HK-2 (cell line): ENCODE results near the gene CREG2.
"Not testable (repeated sequence)": the region's sequence is repeated elsewhere in the genome, so short reads cannot be mapped to it uniquely, and the experiment has no call there.

Experiments
- DNase-seq: peaks from one replicate; pipeline ENCODE4 v3.0.0-alpha.2; 2018; ENCODE audit not compliant: unreplicated experiment

Gene CREG2

GRCh38 chr2:101374821-101375561 is 12.3 kb downstream of the CREG2 start:
- no peak for DNase-seq

DNA sequence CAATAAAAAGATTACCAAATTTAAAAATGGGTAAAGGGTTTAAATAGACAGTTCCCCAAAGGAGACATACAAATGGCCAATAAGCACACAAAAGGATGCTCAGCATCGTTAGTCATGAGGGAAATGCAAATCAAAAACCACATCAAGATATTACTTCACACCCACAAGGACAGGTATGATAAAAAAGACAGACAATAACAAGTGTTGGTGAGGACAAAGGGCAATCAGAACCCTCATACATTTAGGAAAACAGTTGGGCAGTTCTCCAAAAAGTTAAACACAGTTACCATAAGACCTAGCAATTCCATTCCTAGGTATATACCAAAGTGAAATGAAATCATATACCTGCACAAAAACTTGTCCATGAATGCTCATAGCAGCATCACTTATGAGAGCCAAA is 14.5 kb downstream of the CREG2 start:
- DNase-seq, result no peak

- DNase-seq, result no peak
These were observed 15.7 kb downstream of the CREG2 start for GRCh38 chr2:101371636-101372035.

GRCh38 chr2:101369100-101369499 is 18.2 kb downstream of the CREG2 start:
- DNase-seq, result no peak

- no peak for DNase-seq
These were observed 18.9 kb downstream of the CREG2 start for GRCh38 chr2:101368376-101368775.

DNA sequence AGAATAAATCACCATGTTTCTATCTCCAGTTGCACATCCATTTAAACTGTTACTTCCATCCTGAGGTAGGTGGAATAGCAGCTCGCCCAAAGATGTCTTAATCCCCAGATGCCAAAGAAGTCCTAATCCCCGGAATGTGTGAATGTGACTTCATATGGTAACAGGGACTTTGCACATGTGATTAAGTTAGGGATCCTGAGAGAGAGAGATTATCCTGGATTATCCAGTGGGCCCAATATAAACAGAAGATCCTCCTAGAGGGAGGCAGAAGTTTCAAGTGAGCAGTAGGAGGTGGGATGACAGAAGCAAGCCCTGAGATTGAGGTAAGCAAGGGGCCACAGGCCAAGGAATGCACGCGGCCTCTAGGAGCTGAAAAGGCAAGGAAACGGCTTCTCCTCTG is 19.8 kb downstream of the CREG2 start:
- DNase-seq, result no peak

DNA sequence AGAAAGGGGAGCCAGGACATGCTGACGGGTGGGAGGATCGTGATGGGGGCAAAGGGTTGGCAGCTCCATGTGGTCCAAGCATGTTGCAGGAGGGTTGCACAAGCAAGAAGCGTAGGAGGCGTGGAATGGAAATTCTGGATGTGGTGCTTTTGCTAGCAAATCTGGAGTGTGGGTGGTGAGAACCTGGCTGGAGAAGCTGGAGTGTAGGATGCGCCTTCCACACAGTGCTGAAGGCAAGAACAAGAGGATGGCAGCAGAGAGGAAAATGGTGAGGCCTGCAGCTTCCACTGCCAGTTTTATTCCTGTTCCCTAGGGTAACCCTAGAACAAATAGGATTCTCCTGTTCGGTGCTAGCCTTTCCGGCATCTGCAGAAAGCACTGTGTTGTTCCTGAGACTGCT is 22.4 kb downstream of the CREG2 start:
- no peak for DNase-seq

GRCh38 chr2:101362777-101363176 is 24.5 kb downstream of the CREG2 start:
- DNase-seq, result no peak

DNA sequence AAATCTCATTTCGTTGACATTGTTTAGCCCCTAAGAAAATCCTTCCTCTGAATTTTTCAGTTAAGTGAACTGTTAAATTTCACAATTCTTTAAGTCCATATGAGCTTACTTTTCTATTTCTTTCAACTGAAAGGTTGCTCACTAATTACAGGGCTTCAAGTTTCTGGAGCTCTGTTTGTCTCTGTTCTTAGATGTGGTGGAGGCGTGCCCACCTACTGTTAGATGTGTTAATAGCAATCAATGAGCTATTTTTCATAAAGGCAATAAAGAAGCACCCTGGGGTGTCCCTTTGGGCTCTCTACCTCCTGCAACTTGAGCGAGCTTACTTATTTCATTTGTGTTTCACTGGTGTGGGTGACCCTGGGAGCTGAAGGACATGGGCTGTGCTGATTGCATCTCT is 25.0 kb downstream of the CREG2 start:
- DNase-seq, result no peak

- DNase-seq, result no peak
These were observed 25.8 kb downstream of the CREG2 start for GRCh38 chr2:101361522-101361921.

- DNase-seq, result no peak
These were observed 26.2 kb downstream of the CREG2 start for GRCh38 chr2:101361121-101361520.

- peak; percentile 27 for DNase-seq
These were observed 27.1 kb downstream of the CREG2 start for GRCh38 chr2:101360232-101360631.

DNA sequence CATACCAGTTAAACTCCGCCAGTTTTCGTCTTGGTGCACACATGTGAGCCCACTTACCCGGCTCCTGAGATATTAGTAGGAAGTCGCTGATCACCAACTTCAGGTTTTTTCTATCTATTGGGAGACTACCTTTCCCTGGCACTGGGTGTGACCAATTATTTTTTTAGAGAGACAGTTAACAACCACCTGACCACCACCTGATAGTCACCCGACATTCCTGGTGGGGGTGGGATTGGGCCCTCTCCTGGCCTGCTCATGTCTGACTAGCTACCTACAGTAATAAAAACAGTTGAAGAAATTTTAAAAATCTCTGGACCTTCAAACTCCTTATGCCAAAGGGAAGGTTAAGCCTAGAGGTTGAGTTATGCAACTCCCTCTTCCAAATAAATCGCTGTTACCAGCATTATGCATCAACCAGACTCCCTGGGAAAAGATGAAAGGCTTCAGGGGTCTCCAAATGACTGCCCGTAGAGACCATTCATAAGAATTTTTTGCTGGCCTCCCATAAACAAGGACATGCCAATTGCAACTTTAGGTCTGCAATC is 27.8 kb downstream of the CREG2 start:
- no peak for DNase-seq

DNA sequence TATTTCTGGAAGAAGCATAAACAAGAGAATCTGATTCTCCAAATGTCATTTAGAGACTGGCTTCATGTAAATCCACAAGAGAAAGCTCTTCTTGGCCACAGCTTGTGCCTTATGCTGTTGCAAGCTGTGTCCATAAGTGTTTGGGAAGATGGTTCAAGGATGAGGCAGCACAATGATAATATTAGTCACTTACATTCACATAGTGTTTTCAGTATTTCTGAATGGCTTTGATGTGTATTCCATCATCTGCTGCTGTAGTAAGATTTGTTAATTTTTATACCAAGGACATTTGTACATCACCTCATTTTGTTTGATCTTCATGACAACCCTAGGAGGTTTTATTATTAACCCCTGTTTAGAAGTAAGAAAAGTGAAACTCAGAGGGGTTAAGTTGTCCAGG is 29.9 kb downstream of the CREG2 start:
- no peak for DNase-seq

GRCh38 chr2:101356521-101356920 is 30.8 kb downstream of the CREG2 start:
- no peak for DNase-seq

GRCh38 chr2:101356055-101356454 is 31.2 kb downstream of the CREG2 start:
- DNase-seq, result no peak

DNA sequence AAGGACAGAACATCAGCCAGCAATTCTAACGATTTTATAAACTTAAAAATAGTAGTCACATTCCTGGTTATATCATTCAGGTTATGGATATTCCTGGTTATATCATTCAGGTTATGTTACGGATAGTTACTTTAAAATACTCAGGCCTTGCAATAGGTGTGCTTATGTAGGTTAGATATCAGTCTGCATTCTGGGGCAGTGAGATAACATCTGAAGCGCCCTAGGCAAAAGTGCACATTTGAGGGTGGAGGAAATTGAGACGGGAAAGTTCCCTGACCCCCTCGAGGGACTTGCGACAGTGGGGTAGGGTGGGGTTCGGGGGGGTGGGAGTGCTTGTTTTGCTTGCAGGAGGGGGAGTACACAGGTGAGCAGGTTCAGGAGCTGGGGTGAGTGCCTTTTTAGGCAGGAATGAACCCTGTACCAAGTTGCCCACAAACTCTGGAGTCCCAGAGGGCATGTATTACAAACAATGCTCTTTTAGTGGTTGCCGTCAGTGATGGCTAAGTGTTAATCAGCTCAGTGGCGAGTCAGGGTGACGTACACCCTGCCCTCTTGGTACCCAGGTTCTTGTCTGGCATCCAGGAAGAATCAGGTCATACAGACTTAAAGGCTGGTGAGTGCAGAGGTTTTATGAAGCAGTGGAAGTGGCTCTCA is 31.8 kb downstream of the CREG2 start:
- no peak for DNase-seq

- DNase-seq, result no peak
These were observed 32.6 kb downstream of the CREG2 start for GRCh38 chr2:101354420-101355311.

DNA sequence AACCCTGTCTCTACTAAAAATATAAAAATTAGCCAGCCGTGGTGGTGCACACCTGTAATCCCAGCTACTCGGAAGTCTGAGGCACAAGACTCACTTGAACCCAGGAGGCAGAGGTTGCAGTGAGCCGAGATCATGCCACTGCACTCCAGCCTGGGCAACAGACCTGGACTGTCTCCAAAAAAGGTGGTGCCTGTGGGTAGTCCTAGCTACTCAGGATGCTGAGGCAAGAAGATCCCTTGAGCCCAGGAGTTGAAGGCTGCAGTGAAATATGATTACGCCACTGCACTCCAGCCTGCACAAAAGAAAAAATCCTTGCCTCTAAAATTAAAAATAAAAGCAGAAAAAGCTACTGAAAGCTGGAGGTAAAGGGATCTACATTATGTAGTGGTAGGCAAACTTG is 34.7 kb downstream of the CREG2 start:
- not testable (repeated sequence) for DNase-seq

- DNase-seq, result no peak
These were observed 36.1 kb downstream of the CREG2 start for GRCh38 chr2:101351207-101351606.

GRCh38 chr2:101349893-101350662 is 37.2 kb downstream of the CREG2 start:
- DNase-seq, result no peak

DNA sequence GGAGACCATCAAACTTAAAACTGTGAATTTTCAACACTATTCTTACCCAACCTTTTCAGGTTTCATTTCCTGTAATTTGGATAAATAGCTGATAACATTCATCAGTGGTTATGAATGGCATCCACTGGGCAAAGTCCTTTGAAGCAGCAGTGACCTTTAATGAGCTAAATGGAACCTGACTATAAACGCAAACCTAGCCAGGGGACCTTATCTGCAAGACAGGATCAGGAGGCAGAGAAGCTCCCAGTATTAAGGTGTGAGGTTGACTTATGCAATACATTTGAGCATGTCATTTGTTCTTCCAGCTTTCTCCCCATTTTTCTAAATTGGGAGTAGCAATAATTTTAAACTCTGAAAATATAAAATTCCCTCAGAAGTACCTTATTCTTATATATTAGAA is 38.4 kb downstream of the CREG2 start:
- DNase-seq, result no peak
